ENCODE results near the gene SLFN12L.

Gene SLFN12L

GRCh38 chr17:35488991-35489390, 48.5 kb downstream of the SLFN12L start:
- H3K9me3 Mint-ChIP-seq = peaks cover 22% of the 10 kb centered on the region
- H3K4me3 Mint-ChIP-seq = no peak overlapping the region
- peaks cover 100% of the 10 kb centered on the region for H3K27me3 Mint-ChIP-seq (ENCODE audit: low read depth, poor library complexity)
- H3K4me1 Mint-ChIP-seq = no peaks in the 10 kb centered on the region
- no peak for DNase-seq
- TF ChIP-seq, protein P1, sequence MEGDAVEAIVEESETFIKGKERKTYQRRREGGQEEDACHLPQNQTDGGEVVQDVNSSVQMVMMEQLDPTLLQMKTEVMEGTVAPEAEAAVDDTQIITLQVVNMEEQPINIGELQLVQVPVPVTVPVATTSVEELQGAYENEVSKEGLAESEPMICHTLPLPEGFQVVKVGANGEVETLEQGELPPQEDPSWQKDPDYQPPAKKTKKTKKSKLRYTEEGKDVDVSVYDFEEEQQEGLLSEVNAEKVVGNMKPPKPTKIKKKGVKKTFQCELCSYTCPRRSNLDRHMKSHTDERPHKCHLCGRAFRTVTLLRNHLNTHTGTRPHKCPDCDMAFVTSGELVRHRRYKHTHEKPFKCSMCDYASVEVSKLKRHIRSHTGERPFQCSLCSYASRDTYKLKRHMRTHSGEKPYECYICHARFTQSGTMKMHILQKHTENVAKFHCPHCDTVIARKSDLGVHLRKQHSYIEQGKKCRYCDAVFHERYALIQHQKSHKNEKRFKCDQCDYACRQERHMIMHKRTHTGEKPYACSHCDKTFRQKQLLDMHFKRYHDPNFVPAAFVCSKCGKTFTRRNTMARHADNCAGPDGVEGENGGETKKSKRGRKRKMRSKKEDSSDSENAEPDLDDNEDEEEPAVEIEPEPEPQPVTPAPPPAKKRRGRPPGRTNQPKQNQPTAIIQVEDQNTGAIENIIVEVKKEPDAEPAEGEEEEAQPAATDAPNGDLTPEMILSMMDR (IDR thresholded peaks at IDR 0.05) = no peak
- no peak overlapping the region for H3K27ac Mint-ChIP-seq
- no peaks in the 10 kb centered on the region for H3K36me3 Mint-ChIP-seq (ENCODE audit: low read depth)

- peak overlapping the region; percentile 42 for H3K4me3 Mint-ChIP-seq
Observed at GRCh38 chr17:35486920-35487732, 50.4 kb downstream of the SLFN12L start.

GRCh38 chr17:35479271-35479670, 58.2 kb downstream of the SLFN12L start:
- H3K9me3 Mint-ChIP-seq = no peaks in the 10 kb centered on the region
- TF ChIP-seq, protein P1 (IDR thresholded peaks at IDR 0.05) = no peak
- no peak overlapping the region for H3K27ac Mint-ChIP-seq
- no peaks in the 10 kb centered on the region for H3K36me3 Mint-ChIP-seq (ENCODE audit: low read depth)
- no peak for DNase-seq
- H3K4me3 Mint-ChIP-seq = no peak overlapping the region
- H3K27me3 Mint-ChIP-seq (ENCODE audit: low read depth, poor library complexity) = peaks cover 91% of the 10 kb centered on the region
- H3K4me1 Mint-ChIP-seq = no peaks in the 10 kb centered on the region

More at GRCh38 chr17:35486920-35487732, 50.4 kb downstream of the SLFN12L start:
- peaks cover 100% of the 10 kb centered on the region for H3K27me3 Mint-ChIP-seq (ENCODE audit: low read depth, poor library complexity)
- DNase-seq = no peak
- TF ChIP-seq, protein P1 (IDR thresholded peaks at IDR 0.05) = no peak
- no peak overlapping the region for H3K27ac Mint-ChIP-seq
- peaks cover 22% of the 10 kb centered on the region for H3K9me3 Mint-ChIP-seq
- no peaks in the 10 kb centered on the region for H3K4me1 Mint-ChIP-seq
- no peaks in the 10 kb centered on the region for H3K36me3 Mint-ChIP-seq (ENCODE audit: low read depth)

- Mint-ChIP-seq H3K27me3 (ENCODE audit: low read depth, poor library complexity) (peaks cover 87% of the 10 kb centered on the region), H3K4me3 (no peak overlapping the region), H3K4me1 (no peaks in the 10 kb centered on the region), H3K9me3 (peaks cover 7% of the 10 kb centered on the region), H3K27ac (no peak overlapping the region), H3K36me3 (ENCODE audit: low read depth) (no peaks in the 10 kb centered on the region)
- TF ChIP-seq, protein P1 (IDR thresholded peaks at IDR 0.05) = no peak
- DNase-seq = no peak
Observed at GRCh38 chr17:35477248-35477647, 60.2 kb downstream of the SLFN12L start.

DNA sequence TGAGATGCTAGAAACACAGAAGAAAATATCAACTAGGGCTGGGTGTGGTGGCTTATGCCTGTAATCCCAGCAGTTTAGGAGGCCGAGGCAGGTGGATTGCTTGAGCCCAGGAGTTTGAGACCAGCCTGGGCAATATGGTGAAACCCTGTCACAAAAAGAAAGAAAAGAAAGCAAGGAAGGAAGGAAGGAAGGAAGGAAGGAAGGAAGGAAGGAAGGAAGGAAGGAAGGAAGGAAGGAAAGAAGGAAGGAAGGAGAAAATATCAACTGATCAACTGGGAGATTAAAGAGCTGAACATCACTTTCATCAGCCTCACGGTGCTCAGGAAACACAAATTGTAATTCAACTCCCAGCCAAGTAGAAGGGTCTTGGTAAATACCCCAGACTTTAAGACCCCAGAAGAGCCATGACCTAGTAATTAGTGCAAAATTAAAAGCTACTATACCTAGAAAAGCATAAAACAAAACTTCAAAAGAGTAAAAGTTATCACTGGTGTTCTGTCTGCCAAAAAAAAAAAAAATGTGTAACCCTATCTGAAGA, 61.1 kb downstream of the SLFN12L start:
- no peak for DNase-seq
- Mint-ChIP-seq H3K4me3 (no peak overlapping the region), H3K9me3 (peaks cover 9% of the 10 kb centered on the region), H3K4me1 (no peaks in the 10 kb centered on the region), H3K27ac (no peak overlapping the region), H3K36me3 (ENCODE audit: low read depth) (no peaks in the 10 kb centered on the region), H3K27me3 (ENCODE audit: low read depth, poor library complexity) (peaks cover 81% of the 10 kb centered on the region)
- TF ChIP-seq, protein P1 (IDR thresholded peaks at IDR 0.05) = no peak

All from nephron progenitor cell (in vitro differentiated cells).